ENCODE results near the gene ANKFN1. TPM values are rescaled to one million over a fixed set of nuclear protein-coding genes. Genes with fewer than 3 reads are reported as not detected.

The ANKFN1 gene
- total and polyA plus RNA-seq, 10 of the 15 experiments (the other 5 are each of a cell fraction or from before 2014, with no cell fraction given): 0.19 TPM; not detected in 9

DNA sequence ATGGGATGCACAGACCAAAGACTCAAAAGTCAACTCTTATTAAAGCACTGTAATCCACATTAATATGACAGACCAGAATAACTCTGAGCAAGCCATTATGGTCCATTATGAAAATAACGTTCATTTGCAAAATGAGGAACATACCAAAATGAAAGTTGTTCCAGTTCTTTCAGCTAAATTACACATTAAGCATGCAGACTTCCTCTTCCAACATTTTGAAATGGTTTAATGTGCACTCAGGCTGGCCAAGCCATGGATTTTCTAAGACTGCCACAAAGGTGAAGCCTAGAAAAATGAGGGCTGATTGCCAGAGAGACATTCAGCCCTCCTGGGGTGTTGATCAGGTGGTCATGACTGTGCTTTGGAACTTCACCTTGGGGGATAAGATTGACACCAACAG is 383.5 kb downstream of the ANKFN1 start (continued):
- TF ChIP-seq, protein P1, sequence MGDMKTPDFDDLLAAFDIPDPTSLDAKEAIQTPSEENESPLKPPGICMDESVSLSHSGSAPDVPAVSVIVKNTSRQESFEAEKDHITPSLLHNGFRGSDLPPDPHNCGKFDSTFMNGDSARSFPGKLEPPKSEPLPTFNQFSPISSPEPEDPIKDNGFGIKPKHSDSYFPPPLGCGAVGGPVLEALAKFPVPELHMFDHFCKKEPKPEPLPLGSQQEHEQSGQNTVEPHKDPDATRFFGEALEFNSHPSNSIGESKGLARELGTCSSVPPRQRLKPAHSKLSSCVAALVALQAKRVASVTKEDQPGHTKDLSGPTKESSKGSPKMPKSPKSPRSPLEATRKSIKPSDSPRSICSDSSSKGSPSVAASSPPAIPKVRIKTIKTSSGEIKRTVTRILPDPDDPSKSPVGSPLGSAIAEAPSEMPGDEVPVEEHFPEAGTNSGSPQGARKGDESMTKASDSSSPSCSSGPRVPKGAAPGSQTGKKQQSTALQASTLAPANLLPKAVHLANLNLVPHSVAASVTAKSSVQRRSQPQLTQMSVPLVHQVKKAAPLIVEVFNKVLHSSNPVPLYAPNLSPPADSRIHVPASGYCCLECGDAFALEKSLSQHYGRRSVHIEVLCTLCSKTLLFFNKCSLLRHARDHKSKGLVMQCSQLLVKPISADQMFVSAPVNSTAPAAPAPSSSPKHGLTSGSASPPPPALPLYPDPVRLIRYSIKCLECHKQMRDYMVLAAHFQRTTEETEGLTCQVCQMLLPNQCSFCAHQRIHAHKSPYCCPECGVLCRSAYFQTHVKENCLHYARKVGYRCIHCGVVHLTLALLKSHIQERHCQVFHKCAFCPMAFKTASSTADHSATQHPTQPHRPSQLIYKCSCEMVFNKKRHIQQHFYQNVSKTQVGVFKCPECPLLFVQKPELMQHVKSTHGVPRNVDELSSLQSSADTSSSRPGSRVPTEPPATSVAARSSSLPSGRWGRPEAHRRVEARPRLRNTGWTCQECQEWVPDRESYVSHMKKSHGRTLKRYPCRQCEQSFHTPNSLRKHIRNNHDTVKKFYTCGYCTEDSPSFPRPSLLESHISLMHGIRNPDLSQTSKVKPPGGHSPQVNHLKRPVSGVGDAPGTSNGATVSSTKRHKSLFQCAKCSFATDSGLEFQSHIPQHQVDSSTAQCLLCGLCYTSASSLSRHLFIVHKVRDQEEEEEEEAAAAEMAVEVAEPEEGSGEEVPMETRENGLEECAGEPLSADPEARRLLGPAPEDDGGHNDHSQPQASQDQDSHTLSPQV (IDR thresholded peaks at IDR 0.05): no peak
- no peak for TF ChIP-seq MXI1 (IDR thresholded peaks at IDR 0.05; ENCODE audit: low read depth, low read length)

DNA sequence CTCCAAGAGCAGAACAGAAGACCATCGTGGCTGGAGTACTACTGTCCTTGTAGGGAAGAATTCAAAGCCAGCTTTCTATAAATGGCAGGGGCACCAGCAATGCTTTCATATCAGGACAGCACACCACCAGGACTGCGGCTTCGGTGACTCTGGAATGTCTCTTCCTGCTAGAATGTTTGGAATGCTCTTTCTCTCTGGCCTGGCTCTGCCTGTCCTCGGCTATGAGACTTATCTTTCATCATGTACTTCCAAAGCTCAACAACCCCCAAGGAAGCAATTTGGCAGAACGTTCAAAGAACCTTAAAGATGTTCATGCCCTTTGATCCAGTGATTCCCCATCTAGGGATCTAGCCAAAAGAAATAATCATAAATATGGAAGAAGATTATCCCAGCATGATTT is 387.6 kb downstream of the ANKFN1 start:
- POLR2A ChIA-PET: no interaction called here
- intact Hi-C loops (cut with micrococcal nuclease; ENCODE audit: unreplicated experiment): no loop called here
- H3K36me3 ChIP-seq (ENCODE audit: control insufficient read depth in 2 of 2, insufficient read depth in 2 of 2, low read length in 1 of 2): no peaks in the 10 kb centered on the region
- SMC1A ChIA-PET (ENCODE audit: uncharacterized antibody, unreplicated experiment): no interaction called here
- ATAC-seq: no peak
- H2AFZ ChIP-seq (ENCODE audit: control insufficient read depth, low read depth, low read length): no peak overlapping the region
- H3K4me2 ChIP-seq (ENCODE audit: control insufficient read depth, insufficient read depth): no peak overlapping the region
- H3K4me3 ChIP-seq: no peak overlapping the region
- CTCF ChIA-PET: no interaction called here
- WGBS (ENCODE audit: insufficient coverage, insufficient replicate concordance, low lambda C conversion rate, missing lambda C conversion rate): 27% methylated on average over 5 of the region's 5 CpGs
- TF ChIP-seq IKZF2 (IDR thresholded peaks at IDR 0.05) (no peak), ATF7 (IDR thresholded peaks at IDR 0.05; ENCODE audit: low read depth) (no peak), SMAD5 (IDR thresholded peaks at IDR 0.05; ENCODE audit: low read depth) (no peak), ZBED1 (IDR thresholded peaks at IDR 0.05; ENCODE audit: borderline replicate concordance) (no peak), NBN (IDR thresholded peaks at IDR 0.05) (no peak), SUZ12 (IDR thresholded peaks at IDR 0.05; ENCODE audit: unreplicated experiment) (no peak), CHD1 (IDR thresholded peaks at IDR 0.05; ENCODE audit: low read depth, low read length) (no peak), SREBF2 (IDR thresholded peaks at IDR 0.05; ENCODE audit: low read length) (no peak), IRF4 (IDR thresholded peaks at IDR 0.05; ENCODE audit: low read depth, low read length) (no peak)
- TF ChIP-seq, protein P2, sequence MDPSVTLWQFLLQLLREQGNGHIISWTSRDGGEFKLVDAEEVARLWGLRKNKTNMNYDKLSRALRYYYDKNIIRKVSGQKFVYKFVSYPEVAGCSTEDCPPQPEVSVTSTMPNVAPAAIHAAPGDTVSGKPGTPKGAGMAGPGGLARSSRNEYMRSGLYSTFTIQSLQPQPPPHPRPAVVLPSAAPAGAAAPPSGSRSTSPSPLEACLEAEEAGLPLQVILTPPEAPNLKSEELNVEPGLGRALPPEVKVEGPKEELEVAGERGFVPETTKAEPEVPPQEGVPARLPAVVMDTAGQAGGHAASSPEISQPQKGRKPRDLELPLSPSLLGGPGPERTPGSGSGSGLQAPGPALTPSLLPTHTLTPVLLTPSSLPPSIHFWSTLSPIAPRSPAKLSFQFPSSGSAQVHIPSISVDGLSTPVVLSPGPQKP (IDR thresholded peaks at IDR 0.05; ENCODE audit: low read depth, low read length): no peak
- TF ChIP-seq, protein P3, sequence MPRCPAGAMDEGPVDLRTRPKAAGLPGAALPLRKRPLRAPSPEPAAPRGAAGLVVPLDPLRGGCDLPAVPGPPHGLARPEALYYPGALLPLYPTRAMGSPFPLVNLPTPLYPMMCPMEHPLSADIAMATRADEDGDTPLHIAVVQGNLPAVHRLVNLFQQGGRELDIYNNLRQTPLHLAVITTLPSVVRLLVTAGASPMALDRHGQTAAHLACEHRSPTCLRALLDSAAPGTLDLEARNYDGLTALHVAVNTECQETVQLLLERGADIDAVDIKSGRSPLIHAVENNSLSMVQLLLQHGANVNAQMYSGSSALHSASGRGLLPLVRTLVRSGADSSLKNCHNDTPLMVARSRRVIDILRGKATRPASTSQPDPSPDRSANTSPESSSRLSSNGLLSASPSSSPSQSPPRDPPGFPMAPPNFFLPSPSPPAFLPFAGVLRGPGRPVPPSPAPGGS (IDR thresholded peaks at IDR 0.05; ENCODE audit: borderline replicate concordance, insufficient read depth, low read depth, low read length, poor library complexity, severe bottlenecking): no peak
- H3K79me2 ChIP-seq (ENCODE audit: control insufficient read depth, insufficient read depth, low read length): no peaks in the 10 kb centered on the region
- H3K4me1 ChIP-seq (ENCODE audit: control insufficient read depth, insufficient read depth, low read length): no peaks in the 10 kb centered on the region
- no peaks in the 10 kb centered on the region for H4K20me1 ChIP-seq (ENCODE audit: control insufficient read depth, insufficient read depth)
- H3K27ac ChIP-seq (ENCODE audit: control insufficient read depth, insufficient read depth): no peak overlapping the region
- FAIRE-seq: no peak
- DNase-seq (ENCODE audit: low read depth, low spot score): no peak
- no TSS peak for BruUV-seq (replicated peaks)
- in situ Hi-C loops (cut with MboI): no loop called here
- H3K9ac ChIP-seq (ENCODE audit: control insufficient read depth, insufficient read depth, low read length): no peak overlapping the region
- RAD21 ChIA-PET (ENCODE audit: unreplicated experiment): no interaction called here
- H3K27me3 ChIP-seq (replicated peaks in 1 of 2; ENCODE audit: control insufficient read depth in 2 of 2, insufficient read depth in 2 of 2, low read length in 1 of 2): peaks cover 0 to 1% of the 10 kb centered on the region in 2 experiments; a peak in 1 of 4 replicates
- no peaks in the 10 kb centered on the region for H3K9me3 ChIP-seq (replicated peaks; ENCODE audit: control insufficient read depth, insufficient read depth, low read length)
